Measurements from ENCODE around the gene VSX2.

The VSX2 gene

GRCh38 chr14:74221741-74222140 is 17.5 kb upstream of the VSX2 start:
- DNase-seq, result no peak

GRCh38 chr14:74223016-74223415 is 16.2 kb upstream of the VSX2 start:
- no peak for DNase-seq

- no peak for DNase-seq
These were observed 7.5 kb upstream of the VSX2 start for GRCh38 chr14:74231784-74232183.

- no peak for DNase-seq
These were observed 4.2 kb upstream of the VSX2 start for GRCh38 chr14:74235017-74235416.

- no peak for DNase-seq
These were observed 1.8 kb upstream of the VSX2 start for GRCh38 chr14:74237441-74237840.

- DNase-seq, result no peak
These were observed 872 bp downstream of the VSX2 start for GRCh38 chr14:74239848-74240793.

GRCh38 chr14:74240794-74241651 is 1.8 kb downstream of the VSX2 start:
- no peak for DNase-seq

- DNase-seq, result no peak
These were observed 2.4 kb downstream of the VSX2 start for GRCh38 chr14:74241652-74242017.

GRCh38 chr14:74242021-74242779 is 3.0 kb downstream of the VSX2 start:
- no peak for DNase-seq

GRCh38 chr14:74242780-74243042 is 3.5 kb downstream of the VSX2 start:
- DNase-seq, result no peak

- DNase-seq, result no peak
These were observed 3.8 kb downstream of the VSX2 start for GRCh38 chr14:74243051-74243450.

- no peak for DNase-seq
These were observed 4.9 kb downstream of the VSX2 start for GRCh38 chr14:74244115-74244514.

- no peak for DNase-seq
These were observed 6.0 kb downstream of the VSX2 start for GRCh38 chr14:74245292-74245691.

GRCh38 chr14:74246542-74246941 is 7.3 kb downstream of the VSX2 start:
- no peak for DNase-seq

- no peak for DNase-seq
These were observed 8.8 kb downstream of the VSX2 start for GRCh38 chr14:74248017-74248416.

GRCh38 chr14:74249433-74250375 is 10.5 kb downstream of the VSX2 start:
- DNase-seq, result no peak

GRCh38 chr14:74255281-74255680 is 16.0 kb downstream of the VSX2 start:
- no peak for DNase-seq

- DNase-seq, result peak in 48 of 56 donors; percentile 8 to 71 (median 38)
These were observed 18.1 kb downstream of the VSX2 start for GRCh38 chr14:74257078-74257940.

- DNase-seq, result peak in 6 of 56 donors; percentile 9 to 45 (median 30)
These were observed 18.9 kb downstream of the VSX2 start for GRCh38 chr14:74257941-74258763.

All from nucleus accumbens (tissue), 56 donors.